ENCODE results near the gene B4GALT1. TPM values are rescaled to one million over a fixed set of nuclear protein-coding genes. Genes with fewer than 3 reads are reported as not detected.

B4GALT1 gene
- total RNA-seq, 1 experiment from 2014 or later, result 32.0 TPM

- H3K9me3 ChIP-seq (ENCODE audit: low read depth, low read length, poor library complexity, severe bottlenecking), result no peaks in the 10 kb centered on the region
- H3K4me1 ChIP-seq (ENCODE audit: insufficient read depth, low read length, poor library complexity, severe bottlenecking), result peaks cover 34% of the 10 kb centered on the region
- H3K4me3 ChIP-seq (ENCODE audit: low read depth, low read length, poor library complexity, severe bottlenecking), result peak overlapping the region; percentile 29
- no TSS peak for BruUV-seq (replicated peaks)
- peak; percentile 56 for DNase-seq (ENCODE audit: low spot score)
- no peaks in the 10 kb centered on the region for H3K27me3 ChIP-seq (replicated peaks; ENCODE audit: insufficient read depth, low read depth, low read length, poor library complexity)
- no peak for TF ChIP-seq CTCF (conservative IDR thresholded peaks at IDR 0.05; ENCODE audit: low read depth, low read length)
- no peak for TF ChIP-seq EZH2 (IDR thresholded peaks at IDR 0.05; ENCODE audit: borderline replicate concordance, low read depth, low read length, poor library complexity, severe bottlenecking)
- H3K27ac ChIP-seq (ENCODE audit: low read depth, low read length, poor library complexity, severe bottlenecking), result peak overlapping the region; percentile 88
- H3K36me3 ChIP-seq (ENCODE audit: insufficient read depth, low read length, poor library complexity, severe bottlenecking), result no peaks in the 10 kb centered on the region
- intact Hi-C loops (cut with micrococcal nuclease; ENCODE audit: unreplicated experiment), result loop anchor here (1.0 kb wide), 1 partner anchor 9 kb away; no protein-coding TSS in a partner anchor
- ChIA-PET POLR2A (ENCODE audit: low non-redundant PET) (interaction anchor here (0.6 to 1.2 kb wide), 2 partner anchors 17 to 127 kb away, joined by 3 read pairs; partner anchors contain the start of gene DNAJA1), CTCF (interaction anchor here (0.6 to 0.7 kb wide), 2 partner anchors 9 to 75 kb away, joined by 3 to 5 read pairs; no protein-coding TSS in a partner anchor)
Observed at GRCh38 chr9:33151601-33152000, 15.5 kb downstream of the B4GALT1 start.

- peak; percentile 93 for DNase-seq (ENCODE audit: low spot score)
- Histone ChIP-seq H3K4me1 (ENCODE audit: insufficient read depth, low read length, poor library complexity, severe bottlenecking) (peaks cover 34% of the 10 kb centered on the region), H3K27ac (ENCODE audit: low read depth, low read length, poor library complexity, severe bottlenecking) (peak overlapping the region; percentile 88), H3K4me3 (ENCODE audit: low read depth, low read length, poor library complexity, severe bottlenecking) (peak overlapping the region; percentile 29), H3K9me3 (ENCODE audit: low read depth, low read length, poor library complexity, severe bottlenecking) (no peaks in the 10 kb centered on the region), H3K36me3 (ENCODE audit: insufficient read depth, low read length, poor library complexity, severe bottlenecking) (no peaks in the 10 kb centered on the region), H3K27me3 (replicated peaks; ENCODE audit: insufficient read depth, low read depth, low read length, poor library complexity) (no peaks in the 10 kb centered on the region)
- TF ChIP-seq CTCF (conservative IDR thresholded peaks at IDR 0.05; ENCODE audit: low read depth, low read length) (no peak), EZH2 (IDR thresholded peaks at IDR 0.05; ENCODE audit: borderline replicate concordance, low read depth, low read length, poor library complexity, severe bottlenecking) (no peak)
- intact Hi-C loops (cut with micrococcal nuclease; ENCODE audit: unreplicated experiment), result loop anchor here (1.0 kb wide), 1 partner anchor 9 kb away; no protein-coding TSS in a partner anchor
- BruUV-seq (replicated peaks), result no TSS peak
- ChIA-PET CTCF (interaction anchor here (0.6 to 0.7 kb wide), 2 partner anchors 10 to 1453 kb away, joined by 3 to 5 read pairs; no protein-coding TSS in a partner anchor), POLR2A (ENCODE audit: low non-redundant PET) (interaction anchor here (0.6 to 1.2 kb wide), 2 partner anchors 17 to 126 kb away, joined by 3 read pairs; partner anchors contain the start of gene DNAJA1)
Observed at GRCh38 chr9:33151007-33151557, 16.1 kb downstream of the B4GALT1 start.

DNA sequence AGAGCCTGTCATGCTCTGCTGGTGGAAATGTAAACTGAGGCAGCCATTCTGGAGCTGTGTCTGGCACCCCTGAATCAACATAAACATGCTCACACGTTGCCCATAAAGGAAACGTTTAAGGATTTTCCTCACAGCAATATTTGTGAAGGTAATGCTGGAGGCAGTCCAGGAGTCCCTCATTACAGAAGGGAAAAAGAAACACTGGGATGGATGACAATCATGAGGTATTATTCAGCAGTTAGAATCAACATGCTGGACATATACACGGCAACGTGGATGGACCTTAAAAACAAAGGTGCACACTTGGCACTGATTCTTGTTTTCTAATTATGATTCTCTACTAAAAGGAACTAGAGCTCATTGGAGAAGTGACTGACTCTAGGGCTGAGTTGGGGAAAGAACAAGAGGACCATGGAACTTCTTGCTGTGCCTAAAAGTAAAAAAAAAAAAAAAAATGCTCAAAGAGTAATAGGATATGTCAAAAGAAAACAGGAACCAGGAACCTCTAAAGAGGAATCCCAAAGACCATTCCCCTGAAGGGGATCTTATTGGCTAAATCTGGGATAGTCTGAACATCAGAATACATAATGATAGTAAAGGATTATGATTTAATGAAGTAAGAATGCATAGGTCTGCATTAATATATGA lies 18.6 kb downstream of the B4GALT1 start:
- CTCF ChIA-PET, result no interaction called here

More for the DNA sequence above, 18.6 kb downstream of the B4GALT1 start:
- H3K4me1 ChIP-seq (ENCODE audit: insufficient read depth, low read length, poor library complexity, severe bottlenecking), result peaks cover 34% of the 10 kb centered on the region
- no peak for TF ChIP-seq EZH2 (IDR thresholded peaks at IDR 0.05; ENCODE audit: borderline replicate concordance, low read depth, low read length, poor library complexity, severe bottlenecking)
- TF ChIP-seq CTCF (conservative IDR thresholded peaks at IDR 0.05; ENCODE audit: low read depth, low read length), result no peak
- no TSS peak for BruUV-seq (replicated peaks)
- no peaks in the 10 kb centered on the region for H3K36me3 ChIP-seq (ENCODE audit: insufficient read depth, low read length, poor library complexity, severe bottlenecking)
- no peak overlapping the region for H3K27ac ChIP-seq (ENCODE audit: low read depth, low read length, poor library complexity, severe bottlenecking)
- H3K9me3 ChIP-seq (ENCODE audit: low read depth, low read length, poor library complexity, severe bottlenecking), result no peaks in the 10 kb centered on the region
- POLR2A ChIA-PET (ENCODE audit: low non-redundant PET), result no interaction called here
- H3K4me3 ChIP-seq (ENCODE audit: low read depth, low read length, poor library complexity, severe bottlenecking), result no peak overlapping the region
- intact Hi-C loops (cut with micrococcal nuclease; ENCODE audit: unreplicated experiment), result no loop called here
- H3K27me3 ChIP-seq (replicated peaks; ENCODE audit: insufficient read depth, low read depth, low read length, poor library complexity), result no peaks in the 10 kb centered on the region
- DNase-seq (ENCODE audit: low spot score), result no peak
